Measurements from ENCODE around the gene HLA-G. TPM values are rescaled to one million over a fixed set of nuclear protein-coding genes. Genes with fewer than 3 reads are reported as not detected.
"Not testable (repeated sequence)": the region's sequence is repeated elsewhere in the genome, so short reads cannot be mapped to it uniquely, and the experiment has no call there.

Gene HLA-G
- total RNA-seq, 1 experiment from 2014 or later, result not detected

- no peak for DNase-seq (ENCODE audit: low read depth in 1 of 2, low spot score in 2 of 2)
- Histone ChIP-seq H3K27me3 (replicated peaks) (peaks cover 9% of the 10 kb centered on the region; the same call in 1 of the 2 replicates), H3K9me3 (replicated peaks) (no peaks in the 10 kb centered on the region)
Measured at GRCh38 chr6:29864037-29864810, 36.6 kb downstream of the HLA-G start.

DNA sequence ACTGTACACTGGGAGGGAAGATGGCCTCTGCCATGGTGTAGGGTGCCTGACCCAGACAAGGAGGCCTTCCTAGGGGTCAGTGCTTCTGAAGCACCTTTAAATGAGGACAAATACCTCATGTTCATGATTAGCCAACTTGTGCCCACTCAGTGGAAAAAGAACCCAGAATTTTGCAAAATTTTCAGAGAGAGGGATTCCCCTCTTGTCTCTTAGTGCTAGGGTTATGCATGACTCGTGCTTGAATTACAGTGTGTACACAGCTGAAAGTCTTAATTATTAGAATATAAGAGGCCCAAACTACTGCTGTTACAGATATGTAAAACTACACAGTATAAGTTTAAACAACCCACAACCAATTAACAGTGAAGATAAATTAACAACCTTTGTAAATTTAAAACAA, 38.0 kb downstream of the HLA-G start:
- Histone ChIP-seq H3K27ac (no peak overlapping the region), H3K4me3 (no peak overlapping the region), H3K27me3 (replicated peaks) (peaks cover 9% of the 10 kb centered on the region; the same call in 1 of the 2 replicates), H3K36me3 (no peaks in the 10 kb centered on the region), H3K9me3 (replicated peaks) (no peaks in the 10 kb centered on the region), H3K4me1 (replicated peaks) (no peaks in the 10 kb centered on the region)
- no peak for DNase-seq (ENCODE audit: low read depth in 1 of 2, low spot score in 2 of 2)

More at GRCh38 chr6:29864037-29864810, 36.6 kb downstream of the HLA-G start:
- H3K36me3 ChIP-seq, result no peaks in the 10 kb centered on the region
- no peak overlapping the region for H3K27ac ChIP-seq
- no peak overlapping the region for H3K4me3 ChIP-seq
- H3K4me1 ChIP-seq (replicated peaks), result no peaks in the 10 kb centered on the region

GRCh38 chr6:29870104-29870503, 42.5 kb downstream of the HLA-G start:
- no peak overlapping the region for H3K27ac ChIP-seq
- no peaks in the 10 kb centered on the region for H3K9me3 ChIP-seq (replicated peaks)
- no peaks in the 10 kb centered on the region for H3K36me3 ChIP-seq
- no peaks in the 10 kb centered on the region for H3K4me1 ChIP-seq (replicated peaks)
- no peak overlapping the region for H3K4me3 ChIP-seq
- DNase-seq (ENCODE audit: low read depth in 1 of 2, low spot score in 2 of 2), result no peak
- H3K27me3 ChIP-seq (replicated peaks), result 0 out of 2 replicates have a peak, but pooled peaks cover 4% of the 10 kb centered on the region

- no peak for DNase-seq (ENCODE audit: low read depth in 1 of 2, low spot score in 2 of 2)
- Histone ChIP-seq H3K9me3 (replicated peaks) (no peaks in the 10 kb centered on the region), H3K27me3 (replicated peaks) (no peaks in the 10 kb centered on the region), H3K36me3 (no peaks in the 10 kb centered on the region), H3K27ac (no peak overlapping the region), H3K4me1 (replicated peaks) (no peaks in the 10 kb centered on the region), H3K4me3 (no peak overlapping the region)
Measured at GRCh38 chr6:29872791-29873190, 45.2 kb downstream of the HLA-G start.

DNA sequence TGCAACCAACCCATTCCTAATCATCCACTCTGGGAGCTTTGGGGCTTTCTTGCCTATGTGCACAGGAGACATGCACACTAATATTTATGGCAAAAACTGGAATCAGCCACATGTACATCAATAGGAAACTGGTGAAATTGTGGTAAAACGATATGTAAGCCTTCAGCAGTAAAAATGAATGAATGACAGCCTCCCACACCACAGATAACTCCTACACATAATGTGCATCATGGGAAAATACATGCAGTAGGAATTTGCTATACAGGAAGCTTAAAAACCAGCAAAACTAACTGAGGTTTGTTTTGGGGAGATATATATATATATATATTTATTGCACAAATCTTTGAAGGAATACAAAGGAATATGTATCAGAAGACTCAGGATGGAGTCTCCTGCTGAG, 47.6 kb downstream of the HLA-G start:
- H3K27me3 ChIP-seq (replicated peaks), result no peaks in the 10 kb centered on the region
- no peaks in the 10 kb centered on the region for H3K9me3 ChIP-seq (replicated peaks)
- no peaks in the 10 kb centered on the region for H3K4me1 ChIP-seq (replicated peaks)
- no peaks in the 10 kb centered on the region for H3K36me3 ChIP-seq
- no peak overlapping the region for H3K27ac ChIP-seq
- DNase-seq (ENCODE audit: low read depth in 1 of 2, low spot score in 2 of 2), result no peak
- no peak overlapping the region for H3K4me3 ChIP-seq

GRCh38 chr6:29875734-29876133, 48.1 kb downstream of the HLA-G start:
- not testable (repeated sequence) for H3K4me1 ChIP-seq (replicated peaks); DNase-seq (ENCODE audit: low read depth in 1 of 2, low spot score in 2 of 2); H3K27ac ChIP-seq; H3K4me3 ChIP-seq; H3K36me3 ChIP-seq; H3K27me3 ChIP-seq (replicated peaks); H3K9me3 ChIP-seq (replicated peaks)

Other genes starting within 250 kb of the HLA-G start
- gene OR2H2, start 242.7 kb upstream of the HLA-G start, total RNA-seq (2014; rRNA removed; shearing (Covaris generic)), result not detected in 2 replicates
- gene GABBR1, start 194.6 kb upstream of the HLA-G start, total RNA-seq (2014; rRNA removed; shearing (Covaris generic)), result 2.8 and 3.5 TPM in 2 replicates
- gene MOG, start 170.7 kb upstream of the HLA-G start, total RNA-seq (2014; rRNA removed; shearing (Covaris generic)), result not detected in 2 replicates
- not detected in 2 replicates for gene ZFP57, start 146.7 kb upstream of the HLA-G start, total RNA-seq (2014; rRNA removed; shearing (Covaris generic))
- 137 and 176 TPM in 2 replicates for gene HLA-F, start 104.4 kb upstream of the HLA-G start, total RNA-seq (2014; rRNA removed; shearing (Covaris generic))
- 1,534 and 1,583 TPM in 2 replicates for gene HLA-A, start 114.7 kb downstream of the HLA-G start, total RNA-seq (2014; rRNA removed; shearing (Covaris generic))
- gene POLR1H, start 233.4 kb downstream of the HLA-G start, total RNA-seq (2014; rRNA removed; shearing (Covaris generic)), result 22.5 and 29.7 TPM in 2 replicates
- gene PPP1R11, start 239.4 kb downstream of the HLA-G start, total RNA-seq (2014; rRNA removed; shearing (Covaris generic)), result 26.3 and 33.8 TPM in 2 replicates
- gene RNF39, start 247.9 kb downstream of the HLA-G start, total RNA-seq (2014; rRNA removed; shearing (Covaris generic)), result not detected in 2 replicates

All from SJSA1 (cell line).